H7 (cell line): ENCODE results near the gene SEL1L3. TPM values are rescaled to one million over a fixed set of nuclear protein-coding genes. Genes with fewer than 3 reads are reported as not detected.
A peak's percentile ranks its signal among the peaks of the same experiment; 100 is the strongest.
"Not testable (repeated sequence)": the region's sequence is repeated elsewhere in the genome, so short reads cannot be mapped to it uniquely, and the experiment has no call there.

ENCODE experiments used
- DNase-seq: peaks from one replicate; pipeline ENCODE4 v3.0.0; 2012
- H3K27me3 ChIP-seq: 2 replicates; pipeline ENCODE4 v1.6.0; 2011; ENCODE audit warnings: mild to moderate bottlenecking, low read length; ENCODE audit not compliant: control insufficient read depth, insufficient read depth
- H3K36me3 ChIP-seq: replicated peaks from 2 replicates; pipeline ENCODE4 v1.5.1; 2011; ENCODE audit warnings: low read length; ENCODE audit not compliant: control insufficient read depth, insufficient read depth
- H3K4me3 ChIP-seq: 2 replicates; pipeline ENCODE4 v1.5.1; 2011; ENCODE audit warnings: low read depth, mild to moderate bottlenecking, control low read depth, low read length, moderate library complexity; ENCODE audit not compliant: insufficient read depth
- total RNA-seq: library from RNA; depleted of rRNA; stranded (reverse); fragments of >200 nt; shearing (Covaris generic); gene quantifications from 2 replicates; pipeline ENCODE4 v1.2.3, GENCODE V29; 2014

SEL1L3 gene
- total RNA-seq, 1 experiment from 2014 or later, result 25.1 TPM

- Histone ChIP-seq H3K4me3 (no peak overlapping the region), H3K27me3 (peaks cover 21% of the 10 kb centered on the region), H3K36me3 (no peaks in the 10 kb centered on the region)
- DNase-seq, result no peak
Observed at GRCh38 chr4:25867781-25868294, 5.0 kb upstream of the SEL1L3 start.

GRCh38 chr4:25866401-25866800, 3.6 kb upstream of the SEL1L3 start:
- peaks cover 26% of the 10 kb centered on the region for H3K27me3 ChIP-seq
- DNase-seq, H3K36me3 ChIP-seq, H3K4me3 ChIP-seq: not testable (repeated sequence)

- H3K27me3 ChIP-seq, result peaks cover 27% of the 10 kb centered on the region
- peak; percentile 73 for DNase-seq
Observed at GRCh38 chr4:25865586-25865985, 2.8 kb upstream of the SEL1L3 start.

GRCh38 chr4:25863831-25864418, 1.1 kb upstream of the SEL1L3 start:
- H3K4me3 ChIP-seq, result peak overlapping the region; percentile 59
- DNase-seq, result peak; percentile 80
- H3K27me3 ChIP-seq, result peaks cover 27% of the 10 kb centered on the region
- no peaks in the 10 kb centered on the region for H3K36me3 ChIP-seq

More at GRCh38 chr4:25865586-25865985, 2.8 kb upstream of the SEL1L3 start:
- no peak overlapping the region for H3K4me3 ChIP-seq
- H3K36me3 ChIP-seq, result no peaks in the 10 kb centered on the region

DNA sequence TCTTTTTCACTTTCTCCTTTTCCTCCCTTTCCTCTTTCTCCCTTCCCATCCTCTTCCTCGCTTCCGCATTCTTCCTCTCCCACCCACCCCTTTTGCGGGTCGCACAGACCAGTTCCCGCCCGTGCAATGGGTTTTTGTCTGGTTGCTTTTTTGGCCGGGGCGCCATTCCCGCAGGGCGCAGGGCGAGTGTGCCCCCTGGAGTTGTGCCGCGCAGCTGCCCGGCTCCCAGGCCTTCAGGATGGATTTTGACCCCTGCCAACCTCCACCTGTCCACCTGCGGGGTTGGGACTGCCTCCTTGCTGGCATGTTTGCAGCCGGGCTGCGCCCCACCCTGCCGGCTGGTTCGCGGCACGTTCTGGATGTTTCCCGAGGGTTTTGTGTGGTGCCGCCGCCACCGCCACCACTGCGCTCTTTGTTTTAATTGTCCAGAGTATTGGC, 578 bp upstream of the SEL1L3 start:
- Histone ChIP-seq H3K27me3 (peaks cover 27% of the 10 kb centered on the region), H3K4me3 (peak overlapping the region; percentile 59), H3K36me3 (no peaks in the 10 kb centered on the region)
- DNase-seq, result peak; percentile 85

DNA sequence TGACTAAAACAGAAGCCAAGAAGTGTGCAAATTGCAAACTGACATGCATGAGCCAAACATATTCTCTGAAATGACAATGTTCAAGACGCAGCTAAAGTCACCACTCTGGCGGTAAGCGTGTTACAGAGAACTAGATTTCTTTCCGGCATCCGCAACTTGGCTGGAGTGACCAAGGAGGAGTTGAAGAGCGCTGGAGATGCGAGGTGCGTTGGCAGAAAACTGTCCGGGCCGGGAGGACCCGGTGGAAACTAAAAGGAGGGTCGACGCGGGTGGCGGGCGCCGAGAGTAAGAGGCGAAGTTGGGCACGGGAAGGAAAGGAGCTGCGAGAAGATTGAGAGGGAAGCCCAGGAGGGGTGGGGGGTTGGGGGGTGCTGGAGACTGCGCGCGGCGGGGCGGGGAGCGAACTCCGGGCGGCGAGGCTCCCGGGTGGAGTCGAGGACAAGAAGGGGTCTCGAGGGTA, 807 bp downstream of the SEL1L3 start:
- no peaks in the 10 kb centered on the region for H3K36me3 ChIP-seq
- peak overlapping the region; percentile 59 for H3K4me3 ChIP-seq
- peak; percentile 79 for DNase-seq
- peaks cover 27% of the 10 kb centered on the region for H3K27me3 ChIP-seq

- peak overlapping the region; percentile 59 for H3K4me3 ChIP-seq
- no peak for DNase-seq
- H3K36me3 ChIP-seq, result no peaks in the 10 kb centered on the region
- peaks cover 27% of the 10 kb centered on the region for H3K27me3 ChIP-seq
Observed at GRCh38 chr4:25861280-25861950, 1.4 kb downstream of the SEL1L3 start.

- Histone ChIP-seq H3K27me3 (peaks cover 27% of the 10 kb centered on the region), H3K36me3 (no peaks in the 10 kb centered on the region), H3K4me3 (no peak overlapping the region)
- no peak for DNase-seq
Observed at GRCh38 chr4:25860586-25861279, 2.1 kb downstream of the SEL1L3 start.

- no peaks in the 10 kb centered on the region for H3K36me3 ChIP-seq
- H3K27me3 ChIP-seq, result peaks cover 20% of the 10 kb centered on the region
- DNase-seq, result no peak
- H3K4me3 ChIP-seq, result no peak overlapping the region
Observed at GRCh38 chr4:25859429-25860148, 3.2 kb downstream of the SEL1L3 start.

DNA sequence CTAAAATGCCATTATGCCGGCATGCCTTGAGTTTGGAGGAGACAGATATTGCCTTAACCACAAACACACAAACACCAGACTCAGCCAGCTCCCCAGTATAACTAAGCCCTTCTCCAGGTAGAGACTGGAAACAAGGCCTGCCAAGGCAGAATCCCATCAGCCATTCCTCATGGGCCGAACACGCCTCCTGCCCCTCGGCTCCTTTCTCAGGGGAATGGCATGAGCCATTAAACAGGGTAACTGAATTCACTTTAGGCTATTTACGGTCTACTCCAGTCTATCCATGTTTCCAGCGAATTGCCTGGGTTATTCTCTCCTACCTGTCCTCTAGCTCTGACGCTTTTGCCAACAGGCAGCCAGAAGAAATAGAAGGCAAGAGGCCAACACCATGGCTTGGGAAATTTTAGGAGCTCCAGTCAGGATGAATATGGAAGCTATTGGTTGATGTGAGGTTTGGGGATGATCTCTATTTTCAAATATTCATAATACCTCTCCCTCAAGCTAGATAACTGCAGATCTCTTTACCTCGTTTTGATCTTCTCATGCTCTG, 4.9 kb downstream of the SEL1L3 start:
- H3K4me3 ChIP-seq, result no peak overlapping the region
- H3K27me3 ChIP-seq, result peaks cover 6% of the 10 kb centered on the region; the same call in 1 of the 2 replicates
- no peak for DNase-seq
- H3K36me3 ChIP-seq, result no peaks in the 10 kb centered on the region

DNA sequence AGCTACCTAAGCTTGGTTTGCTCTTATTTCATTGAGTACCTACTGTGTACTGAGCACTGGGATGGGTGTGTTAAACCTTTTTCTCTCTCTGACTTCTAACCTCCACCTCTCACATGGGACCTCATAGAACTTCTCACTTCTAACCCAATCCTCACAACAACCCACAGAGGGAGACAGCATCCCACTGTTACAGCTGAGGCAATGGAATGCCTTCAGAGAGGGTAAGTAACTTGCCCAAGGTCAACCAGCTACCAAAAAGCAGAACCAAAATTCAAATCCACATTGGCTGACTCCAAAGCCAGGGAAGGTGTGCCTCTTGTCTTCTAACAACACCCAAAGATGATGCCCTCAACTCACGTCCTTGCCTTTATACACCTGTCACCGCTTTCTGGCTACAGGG, 5.4 kb downstream of the SEL1L3 start:
- Histone ChIP-seq H3K36me3 (no peaks in the 10 kb centered on the region), H3K4me3 (no peak overlapping the region), H3K27me3 (peaks cover 6% of the 10 kb centered on the region; the same call in 1 of the 2 replicates)
- no peak for DNase-seq

GRCh38 chr4:25856756-25857155, 6.0 kb downstream of the SEL1L3 start:
- H3K27me3 ChIP-seq, result peaks cover 4% of the 10 kb centered on the region; the same call in 1 of the 2 replicates
- H3K4me3 ChIP-seq, result no peak overlapping the region
- H3K36me3 ChIP-seq, result no peaks in the 10 kb centered on the region
- no peak for DNase-seq

DNA sequence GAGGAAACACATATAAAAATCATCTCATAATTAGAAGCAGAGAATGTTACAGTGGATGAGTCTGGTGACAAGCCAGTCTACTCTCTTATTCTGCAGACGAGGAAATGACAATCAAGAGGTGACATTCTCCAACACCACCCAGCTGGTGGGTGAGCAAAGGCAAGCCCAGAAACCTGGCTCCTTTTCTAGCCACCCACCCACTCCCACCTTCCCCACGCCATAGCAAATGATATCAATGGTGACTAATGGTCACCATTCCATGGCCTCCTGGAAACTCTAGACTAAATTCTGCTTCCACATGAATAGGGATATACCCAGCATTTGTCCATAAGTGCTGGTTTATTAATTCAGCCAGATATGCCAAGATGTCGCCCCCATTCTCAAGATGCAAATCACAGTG, 10.7 kb downstream of the SEL1L3 start:
- Histone ChIP-seq H3K36me3 (no peaks in the 10 kb centered on the region), H3K27me3 (no peaks in the 10 kb centered on the region), H3K4me3 (no peak overlapping the region)
- DNase-seq, result no peak

- Histone ChIP-seq H3K4me3 (no peak overlapping the region), H3K36me3 (no peaks in the 10 kb centered on the region), H3K27me3 (no peaks in the 10 kb centered on the region)
- DNase-seq, result no peak
Observed at GRCh38 chr4:25847329-25847728, 15.5 kb downstream of the SEL1L3 start.
